GM12875 (cell line): ENCODE results near the gene NADSYN1.

Experiments
- H3K4me3 ChIP-seq: one replicate; pipeline ENCODE4 v1.5.1; 2011; ENCODE audit warnings: low read depth, low read length, control low read depth
- CTCF ChIP-seq: IDR thresholded peaks from 2 replicates; pipeline ENCODE4 v1.5.1; 2011; ENCODE audit warnings: low read depth, mild to moderate bottlenecking, control low read depth, inconsistent platforms, low read length, moderate library complexity, borderline replicate concordance; ENCODE audit not compliant: insufficient read depth

The NADSYN1 gene

GRCh38 chr11:71491531-71491930, 38.5 kb downstream of the NADSYN1 start:
- no peak overlapping the region for H3K4me3 ChIP-seq
- no peak for TF ChIP-seq CTCF

- TF ChIP-seq CTCF: no peak
- H3K4me3 ChIP-seq: no peak overlapping the region
Observed at GRCh38 chr11:71491940-71492339, 38.9 kb downstream of the NADSYN1 start.

- no peak for TF ChIP-seq CTCF
Observed at GRCh38 chr11:71495286-71496230, 42.6 kb downstream of the NADSYN1 start.

GRCh38 chr11:71496421-71496820, 43.4 kb downstream of the NADSYN1 start:
- TF ChIP-seq CTCF: no peak

More at GRCh38 chr11:71495286-71496230, 42.6 kb downstream of the NADSYN1 start:
- H3K4me3 ChIP-seq: no peak overlapping the region

GRCh38 chr11:71498091-71498490, 45.1 kb downstream of the NADSYN1 start:
- TF ChIP-seq CTCF: no peak

More at GRCh38 chr11:71496421-71496820, 43.4 kb downstream of the NADSYN1 start:
- no peak overlapping the region for H3K4me3 ChIP-seq

GRCh38 chr11:71499125-71499524, 46.1 kb downstream of the NADSYN1 start:
- no peak for TF ChIP-seq CTCF
- no peak overlapping the region for H3K4me3 ChIP-seq

More at GRCh38 chr11:71498091-71498490, 45.1 kb downstream of the NADSYN1 start:
- no peak overlapping the region for H3K4me3 ChIP-seq

GRCh38 chr11:71499546-71499945, 46.5 kb downstream of the NADSYN1 start:
- H3K4me3 ChIP-seq: no peak overlapping the region
- no peak for TF ChIP-seq CTCF
